ENCODE results near the gene SPCS2.
A peak's percentile ranks its signal among the peaks of the same experiment; 100 is the strongest.

The SPCS2 gene

GRCh38 chr11:74942073-74942759 is 6.8 kb upstream of the SPCS2 start:
- no peaks in the 10 kb centered on the region for H3K4me1 ChIP-seq
- peaks cover 8% of the 10 kb centered on the region for H3K79me2 ChIP-seq
- no peak overlapping the region for H3K4me2 ChIP-seq (ENCODE audit: low read length)
- no peak overlapping the region for H3K27ac ChIP-seq
- no peak overlapping the region for H2AFZ ChIP-seq
- no peaks in the 10 kb centered on the region for H3K36me3 ChIP-seq (ENCODE audit: control insufficient read depth, insufficient read depth, low read length)
- H3K4me3 ChIP-seq (ENCODE audit: low read depth, low read length): no peak overlapping the region
- H3K9me3 ChIP-seq (ENCODE audit: control insufficient read depth, low read length): no peaks in the 10 kb centered on the region
- H3K27me3 ChIP-seq (ENCODE audit: control insufficient read depth, insufficient read depth, low read length): no peaks in the 10 kb centered on the region
- no peak overlapping the region for H3K9ac ChIP-seq
- no peak for TF ChIP-seq CTCF (IDR thresholded peaks at IDR 0.05)

GRCh38 chr11:74948546-74948897 is 544 bp upstream of the SPCS2 start:
- no peaks in the 10 kb centered on the region for H3K27me3 ChIP-seq (ENCODE audit: control insufficient read depth, insufficient read depth, low read length)
- H3K36me3 ChIP-seq (ENCODE audit: control insufficient read depth, insufficient read depth, low read length): no peaks in the 10 kb centered on the region
- H3K79me2 ChIP-seq: peaks cover 37% of the 10 kb centered on the region
- peak overlapping the region; percentile 90 for H3K4me3 ChIP-seq (ENCODE audit: low read depth, low read length)
- peak overlapping the region; percentile 91 for H3K4me2 ChIP-seq (ENCODE audit: low read length)
- peaks cover 3% of the 10 kb centered on the region for H3K4me1 ChIP-seq
- H3K27ac ChIP-seq: peak overlapping the region; percentile 79
- no peaks in the 10 kb centered on the region for H3K9me3 ChIP-seq (ENCODE audit: control insufficient read depth, low read length)
- H3K9ac ChIP-seq: no peak overlapping the region
- H2AFZ ChIP-seq: peak overlapping the region; percentile 93
- TF ChIP-seq CTCF (IDR thresholded peaks at IDR 0.05): no peak

GRCh38 chr11:74949753-74950137 is 679 bp downstream of the SPCS2 start:
- Histone ChIP-seq H2AFZ (peak overlapping the region; percentile 93), H3K9me3 (ENCODE audit: control insufficient read depth, low read length) (no peaks in the 10 kb centered on the region), H3K4me2 (ENCODE audit: low read length) (peak overlapping the region; percentile 82), H3K27ac (peak overlapping the region; percentile 79), H3K79me2 (peaks cover 38% of the 10 kb centered on the region), H3K4me1 (peaks cover 3% of the 10 kb centered on the region), H3K36me3 (ENCODE audit: control insufficient read depth, insufficient read depth, low read length) (no peaks in the 10 kb centered on the region), H3K9ac (peak overlapping the region; percentile 67), H3K4me3 (ENCODE audit: low read depth, low read length) (peak overlapping the region; percentile 90), H3K27me3 (ENCODE audit: control insufficient read depth, insufficient read depth, low read length) (no peaks in the 10 kb centered on the region)
- no peak for TF ChIP-seq CTCF (IDR thresholded peaks at IDR 0.05)

GRCh38 chr11:74950374-74950969 is 1.4 kb downstream of the SPCS2 start:
- TF ChIP-seq CTCF (IDR thresholded peaks at IDR 0.05): no peak
- no peak overlapping the region for H2AFZ ChIP-seq
- no peaks in the 10 kb centered on the region for H3K36me3 ChIP-seq (ENCODE audit: control insufficient read depth, insufficient read depth, low read length)
- H3K4me2 ChIP-seq (ENCODE audit: low read length): peak overlapping the region; percentile 82
- H3K27me3 ChIP-seq (ENCODE audit: control insufficient read depth, insufficient read depth, low read length): no peaks in the 10 kb centered on the region
- H3K9me3 ChIP-seq (ENCODE audit: control insufficient read depth, low read length): no peaks in the 10 kb centered on the region
- peak overlapping the region; percentile 79 for H3K27ac ChIP-seq
- peaks cover 44% of the 10 kb centered on the region for H3K79me2 ChIP-seq
- peaks cover 7% of the 10 kb centered on the region for H3K4me1 ChIP-seq
- H3K4me3 ChIP-seq (ENCODE audit: low read depth, low read length): peak overlapping the region; percentile 90
- no peak overlapping the region for H3K9ac ChIP-seq

GRCh38 chr11:74951226-74951625 is 2.2 kb downstream of the SPCS2 start:
- Histone ChIP-seq H3K36me3 (ENCODE audit: control insufficient read depth, insufficient read depth, low read length) (no peaks in the 10 kb centered on the region), H3K27ac (no peak overlapping the region), H3K4me2 (ENCODE audit: low read length) (peak overlapping the region; percentile 82), H3K27me3 (ENCODE audit: control insufficient read depth, insufficient read depth, low read length) (no peaks in the 10 kb centered on the region), H3K9me3 (ENCODE audit: control insufficient read depth, low read length) (no peaks in the 10 kb centered on the region), H3K4me3 (ENCODE audit: low read depth, low read length) (no peak overlapping the region), H3K9ac (no peak overlapping the region), H2AFZ (no peak overlapping the region), H3K79me2 (peaks cover 43% of the 10 kb centered on the region), H3K4me1 (peaks cover 10% of the 10 kb centered on the region)
- no peak for TF ChIP-seq CTCF (IDR thresholded peaks at IDR 0.05)
